K562 (cell line): ENCODE measurements around the gene CCDC85B. TPM values are rescaled to one million over a fixed set of nuclear protein-coding genes. Genes with fewer than 3 reads are reported as not detected.

Experiments used
- ATAC-seq: fragments of 200-7000 bp; cut with Tn5 transposase; 3 replicates; pipeline ENCODE4 v1.9.1; 2020; ENCODE audit warnings: moderate library complexity
- BruUV-seq: library from RNA; stranded (reverse); fragments of 400-500 nt; replicated peaks from 2 replicates; lab custom pipeline; 2021; lab: Mats Ljungman, UMichigan
- CTCF ChIA-PET: fragments of 300-600 bp; formaldehyde crosslinking; extraction: SDS; loops from one replicate; lab custom pipeline; 2021; ENCODE audit warnings: low intra/inter-chr PET ratio; lab: Yijun Ruan, JAX
- POLR2A ChIA-PET: fragments of 300-600, 350-650 bp; sonication (Branson Sonifier 250); formaldehyde crosslinking; extraction: SDS; loops from one replicate; lab custom pipeline; 2021; ENCODE audit warnings: antibody characterized with exemption, inconsistent platforms; lab: Yijun Ruan, JAX
- DNase-seq, 4 experiments: peaks; one replicate each; pipeline versions ENCODE4 v3.0.0 to v3.0.0-alpha.2; 2011 to 2018; ENCODE audit warnings: low spot score in 3 of 4, mixed read lengths in 3 of 4; ENCODE audit errors: extremely low read depth in 1 of 4
- FAIRE-seq: peaks from 2 replicates; lab custom pipeline; 2011; peaks lifted over from hg19 to GRCh38; lab: Jason Lieb, UNC
- H2AFZ ChIP-seq: 2 replicates; pipeline ENCODE4 v1.6.0; 2011; ENCODE audit warnings: low read depth, low read length, control low read depth, inconsistent platforms
- H3K27ac ChIP-seq: fragments of 200-600 bp; 3 replicates; pipeline ENCODE4 v1.8.0; 2011; ENCODE audit warnings: low read depth, mild to moderate bottlenecking, control low read depth, inconsistent platforms, low read length, moderate library complexity, mixed read lengths; ENCODE audit errors: extremely low read depth
- H3K27me3 ChIP-seq, 2 experiments: fragments of 300-600 bp in 1 of 2; 2 replicates in 1 of 2; 3 replicates in 1 of 2; pipeline versions ENCODE4 v1.6.0 to v1.8.0; 2011; ENCODE audit warnings: inconsistent platforms in 2 of 2, low read length in 2 of 2, mild to moderate bottlenecking in 1 of 2, mixed read lengths in 1 of 2, moderate library complexity in 1 of 2; ENCODE audit not compliant: control insufficient read depth in 2 of 2, insufficient read depth in 2 of 2
- H3K36me3 ChIP-seq: fragments of 300-600 bp; 3 replicates; pipeline ENCODE4 v1.8.0; 2011; ENCODE audit warnings: mild to moderate bottlenecking, low read length, inconsistent platforms; ENCODE audit not compliant: control insufficient read depth, insufficient read depth
- H3K4me1 ChIP-seq, 2 experiments: fragments of 200-600 bp in 1 of 2; replicated peaks in 1 of 2; 2 replicates in 1 of 2; 3 replicates in 1 of 2; pipeline versions ENCODE4 v1.5.1 to v1.8.0; 2011; ENCODE audit warnings: inconsistent platforms in 2 of 2, low read length in 2 of 2, mild to moderate bottlenecking in 1 of 2, mixed read lengths in 1 of 2, moderate library complexity in 1 of 2; ENCODE audit not compliant: control insufficient read depth in 2 of 2, insufficient read depth in 2 of 2
- H3K4me2 ChIP-seq: 2 replicates; pipeline ENCODE4 v1.6.1; 2011; ENCODE audit warnings: low read length, control low read depth, inconsistent platforms, mixed read lengths; ENCODE audit not compliant: insufficient read depth
- H3K4me3 ChIP-seq: fragments of 200-600 bp; sonication (generic), shearing (Covaris generic); 2 replicates; pipeline ENCODE4 v1.5.1; 2016; ENCODE audit warnings: control low read depth, inconsistent platforms
- H3K79me2 ChIP-seq: fragments of 200-600 bp; 3 replicates; pipeline ENCODE4 v1.8.0; 2011; ENCODE audit warnings: low read length, inconsistent platforms; ENCODE audit not compliant: control insufficient read depth, insufficient read depth
- H3K9ac ChIP-seq, 2 experiments: 2 replicates each; pipeline versions ENCODE4 v1.6.0 to v1.6.1; 2011; ENCODE audit warnings: low read depth in 2 of 2, low read length in 2 of 2, control low read depth in 1 of 2, inconsistent platforms in 1 of 2, mild to moderate bottlenecking in 1 of 2, mixed read lengths in 1 of 2; ENCODE audit not compliant: insufficient read depth in 1 of 2
- H3K9me1 ChIP-seq: one replicate; pipeline ENCODE4 v1.6.0; 2011; ENCODE audit warnings: inconsistent platforms, mild to moderate bottlenecking, low read length, moderate library complexity; ENCODE audit not compliant: control insufficient read depth, insufficient read depth
- H3K9me3 ChIP-seq: replicated peaks from 2 replicates; pipeline ENCODE4 v1.5.1; 2011; ENCODE audit warnings: low read depth, low read length, inconsistent platforms; ENCODE audit not compliant: control insufficient read depth, insufficient read depth
- H4K20me1 ChIP-seq: replicated peaks from 2 replicates; pipeline ENCODE4 v1.6.1; 2011; ENCODE audit warnings: low read length, inconsistent platforms, mixed read lengths; ENCODE audit not compliant: control insufficient read depth, insufficient read depth
- ARID4B ChIP-seq: sonication (generic); formaldehyde crosslinking; IDR thresholded peaks from 2 replicates; pipeline ENCODE4 v1.8.0; 2022; ENCODE audit warnings: mild to moderate bottlenecking, missing genetic modification reagents
- E2F8 ChIP-seq: fragments of 450-650 bp; IDR thresholded peaks from 2 replicates; pipeline ENCODE4 v1.7.1; 2018; ENCODE audit warnings: mild to moderate bottlenecking, low read depth; ENCODE audit not compliant: partially characterized antibody
- FOXA3 ChIP-seq, 2 experiments: fragments of 450-650 bp in 1 of 2; sonication (generic) in 1 of 2; formaldehyde crosslinking; IDR thresholded peaks in 1 of 2; conservative IDR thresholded peaks in 1 of 2; 2 replicates each; pipeline versions ENCODE4 v1.4.0 to v1.8.0; 2020 to 2022; ENCODE audit warnings: mild to moderate bottlenecking in 2 of 2, missing genetic modification reagents in 1 of 2
- MAX ChIP-seq: sonication (generic); formaldehyde crosslinking; IDR thresholded peaks from 2 replicates; pipeline ENCODE4 v1.9.0; 2022; ENCODE audit warnings: mild to moderate bottlenecking, missing genetic modification reagents
- MLX ChIP-seq, 2 experiments: fragments of 450-650 bp in 1 of 2; sonication (generic) in 1 of 2; formaldehyde crosslinking; conservative IDR thresholded peaks; 2 replicates each; pipeline versions ENCODE4 v1.4.0 to v1.8.1; 2020 to 2022; ENCODE audit warnings: mild to moderate bottlenecking in 1 of 2, missing genetic modification reagents in 1 of 2
- NR4A1 ChIP-seq, 2 experiments: fragments of 250-450 bp in 1 of 2; fragments of 450-650 bp in 1 of 2; sonication (Bioruptor Pico) in 1 of 2; IDR thresholded peaks; 2 replicates each; pipeline versions ENCODE4 v1.4.0 to v1.6.1; 2016 to 2020; ENCODE audit warnings: mild to moderate bottlenecking in 2 of 2, missing compliant biosample characterization in 1 of 2, missing genetic modification characterization in 1 of 2, moderate library complexity in 1 of 2
- PURB ChIP-seq: sonication (generic); formaldehyde crosslinking; IDR thresholded peaks from 2 replicates; pipeline ENCODE4 v1.9.0; 2021; ENCODE audit warnings: low read depth, mild to moderate bottlenecking, missing genetic modification reagents
- ZNF165 ChIP-seq: fragments of 250-450 bp; sonication (Bioruptor Pico); IDR thresholded peaks from 2 replicates; pipeline ENCODE4 v1.4.0; 2020; ENCODE audit warnings: borderline replicate concordance
- ZNF79 ChIP-seq: fragments of 250-450 bp; sonication (Bioruptor Pico); IDR thresholded peaks from 2 replicates; pipeline ENCODE4 v1.4.0; 2020; ENCODE audit warnings: low read depth, mild to moderate bottlenecking, moderate library complexity
- WGBS: fragments of 100-300 bp; shearing (Covaris generic); methylation state at CpG from one replicate; pipeline ENCODE4 v1.1.6; 2016; ENCODE audit warnings: low coverage, mixed read lengths; ENCODE audit not compliant: insufficient coverage; ENCODE audit errors: missing lambda C conversion rate; 5-methylcytosine and 5-hydroxymethylcytosine counted together
- in situ Hi-C: fragments of 300-500 bp; cut with MboI; formaldehyde crosslinking; loops from 4 replicates; pipeline ENCODE4 v1.15.0; 2018; ENCODE audit warnings: inconsistent platforms, mixed read lengths
- intact Hi-C: fragments of 100-400 bp; cut with micrococcal nuclease; formaldehyde crosslinking; loops from 2 replicates; pipeline ENCODE4 v1.14.2; 2022
- polyA plus RNA-seq, 8 experiments: library from polyadenylated mRNA; depleted of rRNA in 4 of 8; stranded (reverse) in 5 of 8; unstranded in 3 of 8; fragments of >200 nt; fragmentation: Nextera tagmentation in 2 of 8; fragmentation: Illumina TruSeq in 1 of 8; extraction: Ambion mirVana in 2 of 8; extraction: Trizol in 1 of 8; gene quantifications; 2 replicates each; pipeline versions ENCODE4 v1.2.1 to v1.2.3, GENCODE V29; 2011 to 2014; ENCODE audit warnings: inconsistent platforms in 1 of 8, missing spikeins in 1 of 8
- total RNA-seq, 7 experiments: library from RNA; depleted of rRNA in 6 of 7; stranded (reverse); fragments of >200 nt in 6 of 7; fragmentation: Illumina TruSeq in 2 of 7; extraction: Trizol in 2 of 7; gene quantifications; 2 replicates each; pipeline versions ENCODE4 v1.2.1 to v1.2.3, GENCODE V29; 2011 to 2021; ENCODE audit warnings: low replicate concordance in 1 of 7

CCDC85B gene
- total and polyA plus RNA-seq, 9 of the 15 experiments (the other 6 are each of a cell fraction or from before 2014, with no cell fraction given) = 0.14 to 138 (median 6.2) TPM

- CTCF ChIA-PET = interaction anchor here (0.6 to 3.3 kb wide), 7 partner anchors 11 to 335 kb away, joined by 3 to 40 read pairs (median 3); partner anchors contain the start of genes KAT5 and MUS81
- TSS peak; percentile 61 for BruUV-seq
- TF ChIP-seq PURB (CRISPR knock-in tag) (no peak), E2F8 (no peak), ARID4B (no peak), NR4A1 (CRISPR knock-in tag; IDR thresholded peaks at IDR 0.05) (no peak), NR4A1 (tag; IDR thresholded peaks at IDR 0.05) (no peak), MLX (CRISPR knock-in tag; conservative IDR thresholded peaks at IDR 0.05) (0 out of 4 replicates have a peak, but pooled peaks of 1 of the 2 experiments have one; percentile 6), ZNF79 (CRISPR knock-in tag) (no peak), MAX (0 out of 2 replicates have a peak, but pooled peaks have one; percentile 52), FOXA3 (CRISPR knock-in tag; conservative IDR thresholded peaks at IDR 0.05 in 1 of 2, IDR thresholded peaks at IDR 0.05 in 1 of 2) (0 out of 4 replicates have a peak, but pooled peaks of 1 of the 2 experiments have one; percentile 19), ZNF165 (0 out of 2 replicates have a peak, but pooled peaks have one; percentile 61)
Measured at GRCh38 chr11:65887723-65888162, 2.7 kb upstream of the CCDC85B start.

More at GRCh38 chr11:65887723-65888162, 2.7 kb upstream of the CCDC85B start:
- peak overlapping the region; percentile 58 to 96 for H3K9ac ChIP-seq
- no peaks in the 10 kb centered on the region for H3K9me1 ChIP-seq
- ATAC-seq (no peak), DNase-seq (no peak), FAIRE-seq (no peak)
- H3K4me3 ChIP-seq = peak overlapping the region; percentile 69
- no peaks in the 10 kb centered on the region for H3K27me3 ChIP-seq
- peak overlapping the region; percentile 90 for H3K4me2 ChIP-seq
- peaks cover 8% of the 10 kb centered on the region; the same call in 1 of the 2 replicates for H4K20me1 ChIP-seq
- H3K36me3 ChIP-seq = peaks cover 53% of the 10 kb centered on the region
- POLR2A ChIA-PET = interaction anchor here (0.6 to 14.4 kb wide), 14 partner anchors 8 to 118 kb away, joined by 3 to 147 read pairs (median 6); partner anchors contain the start of genes CFL1, CTSW, FOSL1 and MUS81
- intact Hi-C loops (loop anchor here (1.0 to 5.0 kb wide), 5 partner anchors 25 to 175 kb away; partner anchors contain the start of genes AP5B1, KAT5, MUS81 and SART1), in situ Hi-C loops (no loop called here)
- peaks cover 23 to 58% of the 10 kb centered on the region in 2 experiments for H3K4me1 ChIP-seq
- no peaks in the 10 kb centered on the region for H3K9me3 ChIP-seq
- H2AFZ ChIP-seq = peak overlapping the region; percentile 85
- H3K27ac ChIP-seq = peak overlapping the region; percentile 71
- H3K79me2 ChIP-seq = peaks cover 40% of the 10 kb centered on the region
- 2% methylated on average over 21 of the region's 23 CpGs for WGBS
